ENCODE data around the gene ZNF521.

GRCh38 chr18:25057491-25058050 lies 294.4 kb downstream of the ZNF521 start:
- no peak for TF ChIP-seq CTCF (IDR thresholded peaks at IDR 0.05 in 2 of 3, conservative IDR thresholded peaks at IDR 0.05 in 1 of 3; ENCODE audit: control insufficient read depth in 2 of 3, extremely low read depth in 1 of 3, insufficient read depth in 1 of 3, low read depth in 3 of 3, low read length in 3 of 3)
- no peak for TF ChIP-seq RCOR1 (conservative IDR thresholded peaks at IDR 0.05; ENCODE audit: low read depth, low read length)
- no peak for TF ChIP-seq ZNF592 (IDR thresholded peaks at IDR 0.05)
- no peak for TF ChIP-seq ATF3 (IDR thresholded peaks at IDR 0.05; ENCODE audit: borderline replicate concordance, extremely low read depth, low read depth, low read length)
- TF ChIP-seq GABPA (IDR thresholded peaks at IDR 0.05; ENCODE audit: low read depth) = no peak
- no peak for TF ChIP-seq CBX5 (IDR thresholded peaks at IDR 0.05; ENCODE audit: low read depth)
- no peak for TF ChIP-seq NFXL1 (IDR thresholded peaks at IDR 0.05; ENCODE audit: borderline replicate concordance)
- no peak for TF ChIP-seq FOXM1 (IDR thresholded peaks at IDR 0.05; ENCODE audit: low read depth, low read length)
- no peak for TF ChIP-seq ETV6 (conservative IDR thresholded peaks at IDR 0.05 in 1 of 2, IDR thresholded peaks at IDR 0.05 in 1 of 2; ENCODE audit: borderline replicate concordance in 1 of 2, low read depth in 1 of 2)
- TF ChIP-seq MEF2B (IDR thresholded peaks at IDR 0.05; ENCODE audit: partially characterized antibody, poor library complexity, severe bottlenecking) = no peak
